RWPE2 (cell line): Measurements from ENCODE around the gene ARL3.

ENCODE experiments used
- ATAC-seq: fragments of 200-7000 bp; cut with Tn5 transposase; 3 replicates; pipeline ENCODE4 v1.9.1; 2021; ENCODE audit warnings: low read depth
- DNase-seq: peaks from one replicate; pipeline ENCODE4 v3.0.0-alpha.2; 2020; ENCODE audit warnings: low spot score
- H3K27ac ChIP-seq: fragments of 450-650 bp; 2 replicates; pipeline ENCODE4 v1.5.1; 2017; ENCODE audit warnings: mild to moderate bottlenecking; ENCODE audit not compliant: poor library complexity, severe bottlenecking
- H3K27me3 ChIP-seq: fragments of 250-450 bp; sonication (Bioruptor Pico); 2 replicates; pipeline ENCODE4 v1.5.1; 2021; ENCODE audit warnings: mild to moderate bottlenecking, moderate library complexity; ENCODE audit not compliant: insufficient read depth, poor library complexity, severe bottlenecking
- H3K36me3 ChIP-seq: fragments of 250-450 bp; sonication (Bioruptor Pico); 2 replicates; pipeline ENCODE4 v1.5.1; 2020; ENCODE audit warnings: low read depth, mild to moderate bottlenecking, moderate library complexity
- H3K4me1 ChIP-seq: fragments of 250-450 bp; sonication (Bioruptor Pico); 2 replicates; pipeline ENCODE4 v1.5.1; 2021; ENCODE audit warnings: mild to moderate bottlenecking, moderate library complexity; ENCODE audit not compliant: insufficient read depth, poor library complexity, severe bottlenecking
- H3K4me3 ChIP-seq: fragments of 250-450 bp; sonication (Bioruptor Pico); 2 replicates; pipeline ENCODE4 v1.5.1; 2021; ENCODE audit warnings: mild to moderate bottlenecking, moderate library complexity; ENCODE audit not compliant: severe bottlenecking
- H3K9me3 ChIP-seq: fragments of 250-450 bp; sonication (Bioruptor Pico); 2 replicates; pipeline ENCODE4 v1.5.1; 2021; ENCODE audit warnings: mild to moderate bottlenecking, moderate library complexity; ENCODE audit not compliant: severe bottlenecking
- TF ChIP-seq, protein P1 (sequence below): fragments of 450-650 bp; IDR thresholded peaks from one replicate; pipeline ENCODE4 v1.5.1; 2017; ENCODE audit warnings: mild to moderate bottlenecking, moderate library complexity; ENCODE audit not compliant: poor library complexity, severe bottlenecking

Gene ARL3

DNA sequence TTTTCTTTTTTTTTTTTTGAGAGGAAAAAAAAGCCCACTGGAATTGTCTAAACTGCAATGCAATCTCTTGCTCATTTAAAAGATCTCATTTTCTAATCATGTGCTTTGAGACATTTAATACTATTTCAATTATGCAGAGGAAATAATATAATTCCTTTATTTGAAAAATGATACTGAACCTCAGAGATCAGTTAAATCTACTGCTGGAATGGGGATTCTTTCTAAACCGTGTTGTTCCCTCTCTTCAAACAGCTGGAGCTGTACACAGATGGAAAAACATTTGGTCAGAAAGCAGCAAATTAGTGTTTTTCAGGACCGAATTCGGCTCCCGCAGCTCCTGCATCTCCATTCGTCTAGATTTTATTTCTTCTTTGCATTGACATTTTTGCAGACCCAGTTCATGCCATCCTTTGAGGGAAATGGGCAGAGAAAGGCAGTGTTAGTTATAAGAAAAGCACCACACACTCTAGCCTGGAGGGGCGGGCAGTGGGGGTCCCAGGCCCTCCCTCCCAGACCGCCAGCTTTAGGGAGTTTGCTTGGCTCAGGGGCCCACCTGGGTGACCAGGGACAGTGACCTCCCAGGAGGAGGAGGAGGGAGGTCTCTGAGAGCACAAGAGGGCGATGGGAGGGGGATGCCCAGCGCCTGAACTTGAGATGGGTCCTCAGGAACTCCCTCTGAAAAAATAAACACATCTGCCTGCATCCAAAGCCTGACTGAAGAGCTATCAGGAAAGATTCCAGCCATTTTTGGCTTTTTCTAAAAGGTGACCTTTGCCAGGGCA lies 37.5 kb downstream of the ARL3 start:
- Histone ChIP-seq H3K36me3 (no peaks in the 10 kb centered on the region), H3K27me3 (no peaks in the 10 kb centered on the region), H3K9me3 (no peaks in the 10 kb centered on the region), H3K4me1 (peaks cover 27% of the 10 kb centered on the region), H3K4me3 (no peak overlapping the region), H3K27ac (peak overlapping the region; percentile 40)
- no peak for ATAC-seq
- TF ChIP-seq, protein P1, sequence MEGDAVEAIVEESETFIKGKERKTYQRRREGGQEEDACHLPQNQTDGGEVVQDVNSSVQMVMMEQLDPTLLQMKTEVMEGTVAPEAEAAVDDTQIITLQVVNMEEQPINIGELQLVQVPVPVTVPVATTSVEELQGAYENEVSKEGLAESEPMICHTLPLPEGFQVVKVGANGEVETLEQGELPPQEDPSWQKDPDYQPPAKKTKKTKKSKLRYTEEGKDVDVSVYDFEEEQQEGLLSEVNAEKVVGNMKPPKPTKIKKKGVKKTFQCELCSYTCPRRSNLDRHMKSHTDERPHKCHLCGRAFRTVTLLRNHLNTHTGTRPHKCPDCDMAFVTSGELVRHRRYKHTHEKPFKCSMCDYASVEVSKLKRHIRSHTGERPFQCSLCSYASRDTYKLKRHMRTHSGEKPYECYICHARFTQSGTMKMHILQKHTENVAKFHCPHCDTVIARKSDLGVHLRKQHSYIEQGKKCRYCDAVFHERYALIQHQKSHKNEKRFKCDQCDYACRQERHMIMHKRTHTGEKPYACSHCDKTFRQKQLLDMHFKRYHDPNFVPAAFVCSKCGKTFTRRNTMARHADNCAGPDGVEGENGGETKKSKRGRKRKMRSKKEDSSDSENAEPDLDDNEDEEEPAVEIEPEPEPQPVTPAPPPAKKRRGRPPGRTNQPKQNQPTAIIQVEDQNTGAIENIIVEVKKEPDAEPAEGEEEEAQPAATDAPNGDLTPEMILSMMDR = no peak
- DNase-seq = no peak

DNA sequence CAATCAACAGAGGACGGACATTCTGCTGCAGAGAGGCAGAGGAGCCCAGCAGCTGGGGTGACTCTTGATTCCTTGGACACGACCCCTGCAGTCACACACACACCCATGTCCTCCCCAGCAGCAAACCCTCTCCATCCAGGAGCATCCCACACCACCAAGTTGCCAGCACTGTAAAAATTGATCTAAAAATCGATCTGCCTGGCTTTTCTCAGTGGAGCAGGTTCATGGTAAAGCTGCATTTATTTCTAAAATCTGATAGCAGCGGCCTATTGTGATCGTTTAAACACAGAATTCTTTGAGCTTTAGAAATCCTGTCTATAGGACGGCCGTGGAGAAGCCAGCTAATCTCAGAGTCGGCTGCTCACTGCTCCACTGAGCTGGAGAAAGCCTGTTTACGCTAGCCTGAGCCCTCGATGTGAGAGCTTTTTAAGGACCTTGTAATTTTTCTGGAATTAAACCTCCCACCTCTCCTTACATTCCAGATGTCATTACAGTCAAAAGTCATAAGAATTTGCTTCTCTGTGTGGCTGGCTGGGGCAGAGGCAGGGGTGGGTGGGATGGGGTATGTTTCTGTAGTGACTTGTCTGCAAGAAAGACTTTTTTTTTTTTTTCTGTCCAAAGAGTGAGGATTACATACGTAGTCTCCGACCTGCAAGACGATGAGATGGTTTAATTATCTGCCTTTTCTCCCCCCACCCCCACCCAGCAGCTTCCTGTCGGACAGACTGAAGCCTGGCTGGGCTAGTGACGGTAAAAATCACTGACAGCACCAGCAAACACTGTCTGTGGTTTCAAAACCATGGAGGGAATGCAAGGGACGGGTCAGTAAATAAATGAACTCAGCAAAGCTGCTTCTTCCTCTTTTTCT lies 38.3 kb downstream of the ARL3 start:
- no peak for DNase-seq
- Histone ChIP-seq H3K4me3 (no peak overlapping the region), H3K27ac (peak overlapping the region; percentile 40), H3K4me1 (peaks cover 27% of the 10 kb centered on the region), H3K36me3 (no peaks in the 10 kb centered on the region), H3K27me3 (no peaks in the 10 kb centered on the region), H3K9me3 (no peaks in the 10 kb centered on the region)
- ATAC-seq = peak; percentile 40; the same call in 1 of the 3 replicates
- TF ChIP-seq, protein P1 = no peak

DNA sequence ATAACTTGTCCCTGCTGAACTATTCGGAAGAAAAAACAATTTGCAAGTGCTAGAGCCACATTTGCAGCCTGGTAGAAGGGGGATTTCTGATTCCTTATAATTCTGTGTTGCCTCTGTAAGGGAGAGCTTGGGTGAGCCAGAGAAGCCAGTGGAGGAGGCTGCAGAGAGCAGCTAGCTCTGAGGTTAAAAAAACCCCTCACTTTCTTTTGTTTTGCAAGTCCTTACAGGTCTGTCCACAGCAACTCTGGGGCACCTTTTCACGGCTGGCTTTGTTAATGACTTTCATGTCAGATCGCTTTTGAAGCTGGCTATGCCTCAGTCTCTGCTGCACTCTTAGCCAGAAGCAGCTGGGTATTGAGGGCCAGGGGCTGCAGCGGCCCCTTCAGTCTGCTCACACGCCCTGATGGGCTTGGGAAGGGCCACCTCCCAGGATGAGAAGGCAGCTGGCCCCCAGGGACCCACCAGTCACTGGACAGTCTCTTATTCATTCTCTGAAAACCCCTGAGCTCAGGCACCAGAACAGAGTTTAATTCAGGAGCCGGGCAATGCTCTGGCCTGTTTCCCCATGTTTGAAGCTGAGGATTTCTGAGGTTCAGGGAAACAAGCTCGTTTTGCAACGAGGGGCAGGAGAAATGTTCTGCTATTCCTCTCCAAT lies 39.1 kb downstream of the ARL3 start:
- DNase-seq = no peak
- H3K27ac ChIP-seq = peak overlapping the region; percentile 40
- no peaks in the 10 kb centered on the region for H3K27me3 ChIP-seq
- peaks cover 27% of the 10 kb centered on the region for H3K4me1 ChIP-seq
- H3K36me3 ChIP-seq = no peaks in the 10 kb centered on the region
- TF ChIP-seq, protein P1 = no peak
- no peaks in the 10 kb centered on the region for H3K9me3 ChIP-seq
- peak; percentile 20; the same call in 1 of the 3 replicates for ATAC-seq
- no peak overlapping the region for H3K4me3 ChIP-seq

DNA sequence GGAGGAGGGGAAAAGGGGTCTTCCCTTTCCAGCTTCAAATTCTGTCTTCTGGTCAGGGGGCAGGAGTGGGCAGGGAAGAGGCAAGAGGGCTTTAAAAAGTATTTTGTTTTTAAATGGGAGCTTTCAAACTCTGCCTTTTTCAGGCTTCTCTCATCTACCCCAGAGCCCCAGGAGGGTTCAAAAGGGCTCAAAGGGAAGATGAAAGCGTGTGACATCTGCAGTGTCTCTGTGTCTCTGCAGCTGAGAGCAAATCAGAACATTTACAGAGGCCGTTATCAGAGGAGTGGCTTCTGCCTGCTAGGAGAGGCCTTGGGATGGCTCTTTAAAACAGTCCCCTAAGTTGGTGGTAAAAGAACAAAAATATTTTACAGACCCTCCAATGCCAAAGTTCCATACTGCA lies 39.6 kb downstream of the ARL3 start:
- TF ChIP-seq, protein P1 = no peak
- H3K4me3 ChIP-seq = no peak overlapping the region
- peak overlapping the region; percentile 40 for H3K27ac ChIP-seq

More for the DNA sequence above, 39.6 kb downstream of the ARL3 start:
- Histone ChIP-seq H3K4me1 (peaks cover 31% of the 10 kb centered on the region), H3K36me3 (no peaks in the 10 kb centered on the region), H3K27me3 (no peaks in the 10 kb centered on the region), H3K9me3 (no peaks in the 10 kb centered on the region)
- no peak for ATAC-seq
- no peak for DNase-seq
